ENCODE data around the gene ECHS1.
A peak's percentile ranks its signal among the peaks of the same experiment; 100 is the strongest.
"Not testable (repeated sequence)": the region's sequence is repeated elsewhere in the genome, so short reads cannot be mapped to it uniquely, and the experiment has no call there.

ECHS1 gene

DNA sequence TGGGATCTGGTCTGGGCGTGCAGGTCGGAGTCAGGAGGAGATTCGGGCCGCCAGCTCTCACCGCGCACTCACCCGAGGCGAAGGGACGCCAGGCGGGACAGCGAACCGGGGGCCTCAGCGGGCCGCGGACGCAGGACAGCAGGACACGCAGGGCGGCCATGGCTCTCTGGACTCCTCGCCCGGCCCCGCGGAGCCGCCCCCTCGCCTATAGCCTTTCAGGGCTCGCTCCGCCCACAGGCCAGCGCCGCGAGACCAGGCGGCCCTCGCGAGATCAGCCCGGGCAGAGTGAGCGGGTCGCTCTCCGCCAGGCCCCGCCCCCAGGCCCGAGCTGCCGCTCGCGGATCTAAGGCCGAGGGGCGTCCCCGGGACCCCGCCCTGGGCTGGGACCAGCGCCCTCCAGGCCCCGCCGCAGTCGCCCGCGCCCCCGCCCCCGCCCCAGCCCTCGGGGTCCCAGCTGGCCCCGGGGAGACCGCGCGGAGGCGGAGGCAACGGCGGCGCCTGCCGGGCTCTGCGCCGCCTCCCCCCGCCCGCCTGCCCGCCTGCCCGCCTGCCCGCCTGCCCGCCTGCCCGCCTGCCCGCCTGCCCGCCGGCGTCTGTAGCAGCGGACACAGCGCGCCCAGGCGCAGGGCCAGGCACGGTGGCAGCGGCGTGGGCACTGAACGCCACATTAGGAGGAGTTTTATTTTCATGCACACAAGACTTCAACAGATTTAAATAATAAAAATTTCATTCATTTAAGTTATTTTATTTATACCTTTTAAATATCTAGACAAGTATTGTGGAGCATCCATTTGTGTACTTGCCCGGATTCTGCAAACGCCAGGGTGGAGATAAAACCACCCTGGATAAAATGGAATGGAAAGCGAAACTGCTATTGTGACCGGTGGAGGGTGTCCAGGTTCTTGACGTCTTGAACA is at the start of gene ECHS1:
TSS of gene ECHS1 (minus strand) at position 181 of the 917 bp plus-strand sequence. CDS start at position 160, 21 bp downstream.
- DNase-seq (ENCODE audit: low read depth), result peak; percentile 62

DNA sequence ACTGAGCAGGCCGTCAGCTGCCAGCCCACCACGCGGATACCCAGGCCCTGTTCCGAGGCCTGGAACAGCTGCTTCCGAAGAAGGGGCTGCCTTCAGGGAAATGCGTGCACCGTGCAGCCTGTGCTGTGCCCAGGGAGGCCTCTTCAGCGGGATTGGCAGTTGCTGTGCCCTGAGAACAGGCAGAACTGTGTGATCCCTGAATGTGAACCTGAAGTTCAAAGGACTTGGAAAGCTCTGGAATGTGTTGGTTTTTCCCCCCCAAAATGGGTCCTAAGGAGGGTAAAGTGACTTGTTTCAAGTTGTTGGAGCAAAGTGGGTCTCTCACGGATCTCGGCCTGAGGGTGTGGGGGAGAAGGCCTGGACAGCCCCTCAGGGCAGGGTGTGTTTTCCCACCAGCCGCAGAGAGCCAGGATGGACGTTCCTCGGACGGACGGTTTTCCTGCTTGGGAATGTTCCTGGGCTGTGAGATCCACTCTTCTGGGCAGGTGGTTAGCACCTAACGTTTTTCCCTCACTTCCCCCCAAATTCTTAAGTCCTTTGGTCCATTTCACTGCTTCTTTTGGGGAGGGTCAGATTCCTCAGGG is 49.2 kb upstream of the ECHS1 start:
- H3K4me3 ChIP-seq (ENCODE audit: low read depth, low read length), result no peak overlapping the region
- no peak for DNase-seq (ENCODE audit: low read depth)

More for the DNA sequence above, at the start of gene ECHS1:
- peak within 1 kb of the TSS; percentile 62 for H3K4me3 ChIP-seq (ENCODE audit: low read depth, low read length)

- no peak overlapping the region for H3K4me3 ChIP-seq (ENCODE audit: low read depth, low read length)
- no peak for DNase-seq (ENCODE audit: low read depth)
Measured at GRCh38 chr10:133421336-133422222, 48.4 kb upstream of the ECHS1 start.

GRCh38 chr10:133420579-133420978 is 47.4 kb upstream of the ECHS1 start:
- no peak for DNase-seq (ENCODE audit: low read depth)
- H3K4me3 ChIP-seq (ENCODE audit: low read depth, low read length), result no peak overlapping the region

GRCh38 chr10:133420028-133420427 is 46.9 kb upstream of the ECHS1 start:
- no peak for DNase-seq (ENCODE audit: low read depth)
- H3K4me3 ChIP-seq (ENCODE audit: low read depth, low read length), result no peak overlapping the region

DNA sequence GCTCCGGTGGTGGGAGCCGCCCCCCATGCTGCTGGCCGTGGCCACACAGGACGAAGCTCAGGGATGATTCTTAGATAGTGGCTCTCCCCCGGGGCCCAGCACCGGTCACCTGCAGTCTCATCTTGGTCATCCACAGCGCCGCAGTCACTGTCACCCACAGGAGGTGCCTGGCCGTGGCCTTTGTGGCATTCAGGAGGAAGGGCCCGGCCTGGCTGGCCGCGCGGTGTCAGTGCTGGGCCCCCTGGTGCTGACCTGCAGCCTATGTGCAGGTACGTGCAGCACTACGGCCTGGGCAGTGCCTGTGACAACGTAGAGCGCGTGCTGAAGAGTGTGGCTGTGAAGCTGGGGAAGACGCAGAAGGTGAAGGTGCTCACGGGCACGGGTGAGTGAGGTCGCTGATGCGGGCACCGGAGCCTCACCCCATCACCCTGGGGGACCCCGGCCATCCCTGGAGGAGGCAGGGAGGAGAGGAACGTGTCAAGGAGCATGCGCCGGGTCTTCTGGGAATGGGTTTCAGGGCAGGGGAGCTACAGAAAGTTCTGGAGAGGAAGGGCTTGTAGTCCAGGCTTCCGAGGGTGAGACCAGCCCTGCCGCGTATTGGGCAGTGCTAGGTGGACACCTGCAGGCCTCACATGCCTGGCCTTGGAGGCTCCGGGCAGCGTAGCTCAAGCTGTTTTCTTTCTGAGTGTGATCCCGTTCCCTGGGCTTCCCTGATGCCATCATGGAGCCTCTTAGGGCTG is 46.2 kb upstream of the ECHS1 start:
- no peak overlapping the region for H3K4me3 ChIP-seq (ENCODE audit: low read depth, low read length)
- no peak for DNase-seq (ENCODE audit: low read depth)

- no peak overlapping the region for H3K4me3 ChIP-seq (ENCODE audit: low read depth, low read length)
- no peak for DNase-seq (ENCODE audit: low read depth)
Measured at GRCh38 chr10:133418289-133418993, 45.3 kb upstream of the ECHS1 start.

GRCh38 chr10:133415752-133416151 is 42.6 kb upstream of the ECHS1 start:
- no peak overlapping the region for H3K4me3 ChIP-seq (ENCODE audit: low read depth, low read length)
- no peak for DNase-seq (ENCODE audit: low read depth)

- DNase-seq (ENCODE audit: low read depth); H3K4me3 ChIP-seq (ENCODE audit: low read depth, low read length): not testable (repeated sequence)
Measured at GRCh38 chr10:133414401-133414800, 41.2 kb upstream of the ECHS1 start.

- no peak overlapping the region for H3K4me3 ChIP-seq (ENCODE audit: low read depth, low read length)
- no peak for DNase-seq (ENCODE audit: low read depth)
Measured at GRCh38 chr10:133412381-133412711, 39.2 kb upstream of the ECHS1 start.

- no peak overlapping the region for H3K4me3 ChIP-seq (ENCODE audit: low read depth, low read length)
- DNase-seq (ENCODE audit: low read depth), result no peak
Measured at GRCh38 chr10:133411523-133412380, 38.6 kb upstream of the ECHS1 start.

DNA sequence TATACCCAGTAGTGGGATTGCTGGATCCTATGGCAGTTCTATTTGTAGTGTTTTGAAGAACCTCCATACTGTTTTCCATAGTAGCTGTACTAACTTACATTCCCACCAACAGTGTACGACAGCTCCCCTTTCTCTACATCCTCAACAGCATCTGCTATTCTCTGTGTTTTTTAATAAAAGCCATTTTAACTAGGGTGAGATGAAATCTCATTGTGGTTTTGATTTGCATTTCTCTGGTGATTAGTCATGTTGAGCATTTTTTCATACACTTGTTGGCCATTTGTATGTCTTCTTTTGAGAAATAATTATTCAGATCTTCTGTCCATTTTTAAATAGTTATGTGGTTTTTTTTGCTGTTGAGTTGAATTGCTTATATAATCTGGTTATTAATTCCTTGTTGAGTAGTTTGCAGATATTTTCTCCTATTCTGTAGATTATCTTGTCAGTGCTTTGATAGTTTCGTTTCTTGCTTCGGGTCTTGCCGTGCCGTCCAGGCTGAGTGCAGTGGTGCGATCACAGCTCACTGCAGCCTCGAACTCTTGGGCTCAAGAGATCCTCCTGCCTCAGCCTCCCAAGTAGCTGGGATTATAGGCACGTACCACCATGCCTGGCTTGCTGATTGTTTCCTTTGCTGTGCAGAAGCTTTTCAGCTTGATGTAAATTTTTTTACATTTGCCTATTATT is 32.8 kb upstream of the ECHS1 start:
- H3K4me3 ChIP-seq (ENCODE audit: low read depth, low read length), result no peak overlapping the region
- no peak for DNase-seq (ENCODE audit: low read depth)

GRCh38 chr10:133405272-133405671 is 32.1 kb upstream of the ECHS1 start:
- no peak for DNase-seq (ENCODE audit: low read depth)
- no peak overlapping the region for H3K4me3 ChIP-seq (ENCODE audit: low read depth, low read length)

- H3K4me3 ChIP-seq (ENCODE audit: low read depth, low read length), result no peak overlapping the region
- DNase-seq (ENCODE audit: low read depth), result no peak
Measured at GRCh38 chr10:133403784-133404183, 30.6 kb upstream of the ECHS1 start.

DNA sequence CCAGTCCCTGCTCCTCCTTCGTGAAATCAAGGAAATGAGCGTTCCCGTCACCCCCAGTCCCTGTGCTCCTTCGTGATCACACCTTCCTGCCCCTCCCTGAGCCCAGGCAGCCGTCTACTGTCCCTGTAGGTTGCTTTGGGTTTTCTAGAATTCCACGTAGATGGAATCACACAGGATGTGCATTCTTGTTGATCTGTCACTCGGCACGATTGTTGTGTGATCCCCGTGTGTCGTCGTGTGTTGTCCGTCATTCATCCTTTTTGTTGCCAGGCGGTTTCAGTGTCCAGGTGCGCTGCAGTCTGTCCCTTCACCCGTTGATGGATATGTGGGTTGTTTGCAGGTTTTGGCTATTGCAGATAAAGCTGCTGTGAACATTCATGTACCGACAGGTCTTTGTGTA is 30.2 kb upstream of the ECHS1 start:
- H3K4me3 ChIP-seq (ENCODE audit: low read depth, low read length), result no peak overlapping the region
- no peak for DNase-seq (ENCODE audit: low read depth)

GRCh38 chr10:133401981-133402725 is 29.0 kb upstream of the ECHS1 start:
- H3K4me3 ChIP-seq (ENCODE audit: low read depth, low read length), result no peak overlapping the region
- DNase-seq (ENCODE audit: low read depth), result no peak

DNA sequence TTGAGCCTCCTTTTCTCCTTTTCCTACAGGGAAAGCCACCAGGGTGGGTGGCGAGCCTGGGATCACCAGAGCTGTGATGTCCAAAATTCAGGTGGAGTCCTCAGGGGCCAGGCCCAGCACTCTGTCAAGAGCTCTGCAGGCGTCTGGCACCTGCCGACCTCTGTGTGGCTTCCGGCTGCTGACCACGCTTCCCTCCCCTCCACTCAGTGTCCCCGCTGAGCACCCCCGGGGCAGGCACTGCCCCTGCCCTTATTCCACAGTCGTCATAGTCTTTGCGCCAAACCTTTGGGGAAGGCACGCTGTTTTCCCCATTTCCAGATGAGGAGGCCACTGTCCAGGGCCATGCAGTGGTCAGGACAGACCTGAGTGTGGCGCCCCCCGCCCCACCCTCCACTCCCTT is 28.3 kb upstream of the ECHS1 start:
- DNase-seq (ENCODE audit: low read depth), result no peak
- H3K4me3 ChIP-seq (ENCODE audit: low read depth, low read length), result no peak overlapping the region
